AG10803 (cell line): Measurements from ENCODE around the gene TGFBR2.

Experiments
- DNase-seq: peaks from one replicate; pipeline ENCODE4 v3.0.0; 2010; ENCODE audit warnings: low read depth
- H3K4me3 ChIP-seq: 2 replicates; pipeline ENCODE4 v1.5.1; 2011; ENCODE audit warnings: mild to moderate bottlenecking, low read length, control low read depth
- TF ChIP-seq, protein P1 (sequence below): conservative IDR thresholded peaks from 2 replicates; pipeline ENCODE4 v1.5.1; 2011; ENCODE audit warnings: mild to moderate bottlenecking, low read length, control low read depth, inconsistent platforms

Gene TGFBR2

DNA sequence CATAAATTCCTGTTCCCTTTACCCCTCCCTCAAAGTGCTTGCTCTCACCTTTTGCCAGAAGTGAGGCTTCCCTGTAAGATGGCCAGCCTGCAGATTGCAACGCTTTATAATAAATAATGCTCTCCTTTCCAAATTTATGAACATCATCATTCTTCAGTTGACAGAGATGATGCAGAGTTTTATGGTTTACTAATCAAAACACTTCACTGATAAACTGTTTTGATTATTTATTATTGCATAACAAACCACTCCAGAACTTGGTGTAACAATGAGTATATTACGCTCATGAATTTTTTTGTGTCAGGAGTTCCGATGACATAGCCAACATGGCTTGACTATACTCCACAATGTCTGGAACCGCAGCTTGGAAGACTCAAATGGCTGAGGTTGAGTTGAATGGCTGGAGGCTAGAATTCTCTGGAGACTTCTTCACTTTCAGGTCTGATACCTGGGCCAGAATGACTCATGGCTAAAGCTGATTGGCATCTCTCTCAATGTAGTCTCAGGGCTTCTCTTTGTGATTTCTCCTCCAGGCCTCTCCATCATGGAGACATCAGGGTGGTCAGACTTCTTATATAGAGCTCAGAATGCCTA lies 27.3 kb upstream of the TGFBR2 start:
- TF ChIP-seq, protein P1, sequence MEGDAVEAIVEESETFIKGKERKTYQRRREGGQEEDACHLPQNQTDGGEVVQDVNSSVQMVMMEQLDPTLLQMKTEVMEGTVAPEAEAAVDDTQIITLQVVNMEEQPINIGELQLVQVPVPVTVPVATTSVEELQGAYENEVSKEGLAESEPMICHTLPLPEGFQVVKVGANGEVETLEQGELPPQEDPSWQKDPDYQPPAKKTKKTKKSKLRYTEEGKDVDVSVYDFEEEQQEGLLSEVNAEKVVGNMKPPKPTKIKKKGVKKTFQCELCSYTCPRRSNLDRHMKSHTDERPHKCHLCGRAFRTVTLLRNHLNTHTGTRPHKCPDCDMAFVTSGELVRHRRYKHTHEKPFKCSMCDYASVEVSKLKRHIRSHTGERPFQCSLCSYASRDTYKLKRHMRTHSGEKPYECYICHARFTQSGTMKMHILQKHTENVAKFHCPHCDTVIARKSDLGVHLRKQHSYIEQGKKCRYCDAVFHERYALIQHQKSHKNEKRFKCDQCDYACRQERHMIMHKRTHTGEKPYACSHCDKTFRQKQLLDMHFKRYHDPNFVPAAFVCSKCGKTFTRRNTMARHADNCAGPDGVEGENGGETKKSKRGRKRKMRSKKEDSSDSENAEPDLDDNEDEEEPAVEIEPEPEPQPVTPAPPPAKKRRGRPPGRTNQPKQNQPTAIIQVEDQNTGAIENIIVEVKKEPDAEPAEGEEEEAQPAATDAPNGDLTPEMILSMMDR = no peak
- DNase-seq = no peak
- no peak overlapping the region for H3K4me3 ChIP-seq

DNA sequence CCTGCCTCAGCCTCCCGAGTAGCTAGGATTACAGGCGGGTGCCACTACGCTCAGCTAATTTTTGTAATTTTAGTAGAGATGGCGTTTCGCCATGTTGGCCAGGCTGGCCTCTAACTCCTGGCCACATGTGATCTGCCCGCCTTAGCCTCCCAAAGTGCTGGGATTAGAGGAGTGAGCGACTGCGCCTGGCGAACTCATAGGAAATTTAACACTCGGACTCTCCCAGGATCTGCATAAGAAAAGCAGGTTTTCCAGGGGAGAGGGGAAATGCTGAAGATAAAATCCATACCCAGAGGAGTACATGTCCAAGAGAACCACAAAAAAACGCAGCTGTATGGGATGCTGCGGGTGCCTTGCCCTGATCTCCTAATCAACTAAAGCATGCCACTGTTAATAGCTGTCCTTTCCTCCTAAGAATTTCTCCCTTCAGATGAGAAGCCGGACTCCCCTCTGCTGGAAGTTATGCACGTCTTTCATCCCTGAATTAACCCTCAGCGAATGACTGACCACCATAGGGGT lies 25.3 kb upstream of the TGFBR2 start:
- DNase-seq = no peak
- TF ChIP-seq, protein P1 = no peak
- no peak overlapping the region for H3K4me3 ChIP-seq

DNA sequence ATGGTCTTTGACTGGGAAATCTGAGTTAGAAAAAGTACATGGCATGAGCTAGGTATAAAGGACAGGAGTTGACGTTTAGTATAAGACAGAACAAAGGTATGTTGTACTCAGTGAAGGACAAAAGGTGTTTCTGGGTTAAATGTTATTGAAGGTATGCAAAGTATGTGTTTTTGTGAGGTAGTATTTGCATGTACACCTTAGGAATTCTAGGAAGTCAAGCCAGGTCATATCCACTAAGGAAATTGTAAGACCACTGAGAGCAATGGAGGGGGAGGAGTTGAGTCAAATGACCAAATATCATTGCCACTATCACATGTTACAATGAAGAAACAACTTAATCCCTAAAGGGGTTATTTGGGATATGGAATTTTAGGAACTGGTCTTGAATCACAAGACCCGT lies 24.4 kb upstream of the TGFBR2 start:
- DNase-seq = no peak
- TF ChIP-seq, protein P1 = no peak
- no peak overlapping the region for H3K4me3 ChIP-seq

DNA sequence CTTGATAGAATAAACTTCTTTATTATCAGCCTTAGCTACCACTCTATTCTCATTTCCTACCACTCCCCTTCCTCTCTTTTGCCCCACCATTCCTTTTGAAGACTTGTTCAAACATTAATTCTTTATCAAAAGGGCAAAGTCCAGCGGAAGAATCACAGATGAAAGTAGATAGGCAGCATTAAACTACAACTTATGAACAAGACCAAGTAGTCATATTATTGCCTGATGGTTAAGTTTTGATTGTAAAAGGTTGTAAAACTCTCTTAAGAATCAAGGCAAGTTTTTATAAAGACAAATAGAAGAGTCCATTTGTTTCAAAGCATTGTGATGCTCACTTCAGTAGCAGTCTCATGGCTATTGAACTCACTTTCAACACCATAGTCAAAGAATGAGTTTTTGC lies 22.4 kb upstream of the TGFBR2 start:
- H3K4me3 ChIP-seq = no peak overlapping the region
- TF ChIP-seq, protein P1 = no peak
- DNase-seq = no peak

DNA sequence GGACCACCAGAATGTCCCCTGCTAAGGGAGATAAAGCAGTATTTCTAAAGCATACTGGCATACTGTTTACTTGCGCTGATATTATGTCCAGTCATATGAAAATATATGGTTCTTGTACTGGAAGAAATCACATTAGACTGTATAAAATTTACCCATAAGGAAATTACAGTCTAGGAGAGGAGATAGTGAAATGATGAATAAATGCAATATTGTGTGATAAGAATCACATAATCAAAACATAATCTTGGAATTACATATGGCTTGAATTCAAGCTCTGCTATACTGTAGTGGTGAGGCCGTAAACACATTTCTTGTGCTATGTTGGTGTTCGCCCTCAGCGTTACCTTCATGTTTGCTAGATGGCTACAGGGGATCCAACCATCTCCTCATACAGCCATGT lies 20.7 kb upstream of the TGFBR2 start:
- TF ChIP-seq, protein P1 = no peak
- no peak for DNase-seq
- H3K4me3 ChIP-seq = no peak overlapping the region

DNA sequence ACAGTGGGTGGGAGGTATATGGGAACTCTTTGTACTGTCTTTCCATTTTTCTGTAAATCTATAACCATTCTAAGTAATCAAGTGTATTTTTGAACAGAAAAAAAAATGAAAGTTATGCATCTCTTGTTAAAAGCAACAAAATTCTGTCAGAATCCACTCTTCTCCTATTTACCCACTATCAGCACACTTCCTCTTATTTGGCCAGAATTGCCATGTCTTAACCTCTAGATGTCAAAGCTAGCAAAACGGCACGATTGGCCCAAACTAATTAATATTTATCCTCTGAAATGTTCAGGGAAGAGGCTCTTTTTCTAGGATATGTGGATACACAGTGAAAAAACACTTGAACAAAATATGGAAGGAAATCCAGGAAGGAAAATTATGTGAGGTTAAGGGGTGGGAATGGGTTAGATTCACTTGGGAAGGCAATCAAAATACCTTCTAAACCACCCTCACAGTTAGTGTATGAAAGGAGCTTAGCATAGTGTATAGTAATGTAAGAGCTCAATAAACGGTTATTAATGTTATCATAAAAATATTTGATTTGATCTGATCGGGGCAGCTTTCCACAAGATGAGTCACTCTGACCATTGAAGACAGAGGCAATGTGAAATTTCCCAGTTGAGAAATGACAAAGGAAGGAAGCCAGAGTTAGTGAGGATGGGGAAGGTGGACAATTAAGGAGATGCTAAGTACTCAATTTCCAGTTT lies 20.1 kb upstream of the TGFBR2 start:
- DNase-seq = no peak
- no peak overlapping the region for H3K4me3 ChIP-seq
- TF ChIP-seq, protein P1 = no peak
